ENCODE measurements around the gene PRKAA2. TPM values are rescaled to one million over a fixed set of nuclear protein-coding genes. Genes with fewer than 3 reads are reported as not detected.

Gene PRKAA2
- total RNA-seq, 4 donors from 2014 or later: 1.1 to 4.3 (median 1.3) TPM

- DNase-seq (ENCODE audit: low spot score in 2 of 2): no peak
- Histone ChIP-seq H3K9me3 (no peaks in the 10 kb centered on the region), H3K36me3 (no peaks in the 10 kb centered on the region), H3K4me1 (no peaks in the 10 kb centered on the region), H3K27me3 (peaks cover 5% of the 10 kb centered on the region), H3K27ac (no peak overlapping the region), H3K4me3 (no peak overlapping the region)
- WGBS: 20% methylated on average over 3 of the region's 3 CpGs
- TF ChIP-seq POLR2A (IDR thresholded peaks at IDR 0.05): no peak
- no peak for TF ChIP-seq POLR2AphosphoS5 (IDR thresholded peaks at IDR 0.05)
- TF ChIP-seq, protein P1, sequence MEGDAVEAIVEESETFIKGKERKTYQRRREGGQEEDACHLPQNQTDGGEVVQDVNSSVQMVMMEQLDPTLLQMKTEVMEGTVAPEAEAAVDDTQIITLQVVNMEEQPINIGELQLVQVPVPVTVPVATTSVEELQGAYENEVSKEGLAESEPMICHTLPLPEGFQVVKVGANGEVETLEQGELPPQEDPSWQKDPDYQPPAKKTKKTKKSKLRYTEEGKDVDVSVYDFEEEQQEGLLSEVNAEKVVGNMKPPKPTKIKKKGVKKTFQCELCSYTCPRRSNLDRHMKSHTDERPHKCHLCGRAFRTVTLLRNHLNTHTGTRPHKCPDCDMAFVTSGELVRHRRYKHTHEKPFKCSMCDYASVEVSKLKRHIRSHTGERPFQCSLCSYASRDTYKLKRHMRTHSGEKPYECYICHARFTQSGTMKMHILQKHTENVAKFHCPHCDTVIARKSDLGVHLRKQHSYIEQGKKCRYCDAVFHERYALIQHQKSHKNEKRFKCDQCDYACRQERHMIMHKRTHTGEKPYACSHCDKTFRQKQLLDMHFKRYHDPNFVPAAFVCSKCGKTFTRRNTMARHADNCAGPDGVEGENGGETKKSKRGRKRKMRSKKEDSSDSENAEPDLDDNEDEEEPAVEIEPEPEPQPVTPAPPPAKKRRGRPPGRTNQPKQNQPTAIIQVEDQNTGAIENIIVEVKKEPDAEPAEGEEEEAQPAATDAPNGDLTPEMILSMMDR (IDR thresholded peaks at IDR 0.05): no peak
- TF ChIP-seq EP300 (IDR thresholded peaks at IDR 0.05): no peak
Observed at GRCh38 chr1:56758794-56759193, 113.7 kb downstream of the PRKAA2 start.

Other genes with a start within 250 kb of the PRKAA2 start
- gene PLPP3, start 65.8 kb upstream of the PRKAA2 start, total RNA-seq: 10 to 100 TPM; 29.0 to 80.0 (median 39.4) TPM
- under 1 TPM in 1 of 4 donors, not detected in 3; 0.57 TPM for gene FYB2, start 174.1 kb downstream of the PRKAA2 start, total RNA-seq
- gene C8A, start 209.5 kb downstream of the PRKAA2 start, total RNA-seq: 1 to 10 TPM in 1 of 4 donors, not detected in 3; 1.2 TPM

Data from suprapubic skin (tissue), 4 donors.